C4-2B (cell line): ENCODE results near the gene SLC6A8.

ENCODE experiments used
- ZFX ChIP-seq: fragments of 450-650 bp; IDR thresholded peaks from 2 replicates; pipeline ENCODE4 v1.6.1; 2017
- TF ChIP-seq, protein P1 (sequence below): fragments of 450-650 bp; conservative IDR thresholded peaks from 2 replicates; pipeline ENCODE4 v1.5.1; 2017; ENCODE audit warnings: mild to moderate bottlenecking

DNA sequence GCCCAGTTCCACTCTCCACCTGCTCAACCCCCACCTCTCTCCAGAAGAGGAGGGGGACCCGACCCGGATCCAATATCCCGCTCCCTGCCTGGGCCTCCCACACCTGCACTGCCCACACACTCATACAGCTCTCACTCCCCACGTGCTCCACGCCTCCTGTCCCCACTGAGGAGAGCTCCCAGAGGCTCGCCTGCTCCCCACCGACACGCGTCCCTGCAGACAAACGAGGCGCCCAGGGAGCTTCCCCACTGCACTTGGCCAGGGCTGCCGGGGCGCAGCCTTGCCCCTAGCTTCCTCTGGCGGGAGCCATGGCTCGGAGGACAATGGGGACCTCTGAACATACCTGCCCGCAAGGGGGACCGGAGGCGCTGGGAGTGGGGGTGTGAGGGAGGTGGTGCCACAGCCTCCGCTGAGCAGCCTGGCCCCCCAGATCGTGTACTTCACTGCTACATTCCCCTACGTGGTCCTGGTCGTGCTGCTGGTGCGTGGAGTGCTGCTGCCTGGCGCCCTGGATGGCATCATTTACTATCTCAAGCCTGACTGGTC is 5.0 kb downstream of the SLC6A8 start:
- TF ChIP-seq, protein P1, sequence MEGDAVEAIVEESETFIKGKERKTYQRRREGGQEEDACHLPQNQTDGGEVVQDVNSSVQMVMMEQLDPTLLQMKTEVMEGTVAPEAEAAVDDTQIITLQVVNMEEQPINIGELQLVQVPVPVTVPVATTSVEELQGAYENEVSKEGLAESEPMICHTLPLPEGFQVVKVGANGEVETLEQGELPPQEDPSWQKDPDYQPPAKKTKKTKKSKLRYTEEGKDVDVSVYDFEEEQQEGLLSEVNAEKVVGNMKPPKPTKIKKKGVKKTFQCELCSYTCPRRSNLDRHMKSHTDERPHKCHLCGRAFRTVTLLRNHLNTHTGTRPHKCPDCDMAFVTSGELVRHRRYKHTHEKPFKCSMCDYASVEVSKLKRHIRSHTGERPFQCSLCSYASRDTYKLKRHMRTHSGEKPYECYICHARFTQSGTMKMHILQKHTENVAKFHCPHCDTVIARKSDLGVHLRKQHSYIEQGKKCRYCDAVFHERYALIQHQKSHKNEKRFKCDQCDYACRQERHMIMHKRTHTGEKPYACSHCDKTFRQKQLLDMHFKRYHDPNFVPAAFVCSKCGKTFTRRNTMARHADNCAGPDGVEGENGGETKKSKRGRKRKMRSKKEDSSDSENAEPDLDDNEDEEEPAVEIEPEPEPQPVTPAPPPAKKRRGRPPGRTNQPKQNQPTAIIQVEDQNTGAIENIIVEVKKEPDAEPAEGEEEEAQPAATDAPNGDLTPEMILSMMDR: no peak
- no peak for TF ChIP-seq ZFX
